Activated CD8-positive, alpha-beta memory T cell treated with anti-CD3 and anti-CD28 coated beads for 4 hours (primary cell): Measurements from ENCODE around the gene CDK16.

Experiments
- DNase-seq, 2 donors: peaks; one replicate each; pipeline ENCODE4 v3.0.0-alpha.2; 2020; ENCODE audit warnings: low read depth in 2 of 2

CDK16 gene

DNA sequence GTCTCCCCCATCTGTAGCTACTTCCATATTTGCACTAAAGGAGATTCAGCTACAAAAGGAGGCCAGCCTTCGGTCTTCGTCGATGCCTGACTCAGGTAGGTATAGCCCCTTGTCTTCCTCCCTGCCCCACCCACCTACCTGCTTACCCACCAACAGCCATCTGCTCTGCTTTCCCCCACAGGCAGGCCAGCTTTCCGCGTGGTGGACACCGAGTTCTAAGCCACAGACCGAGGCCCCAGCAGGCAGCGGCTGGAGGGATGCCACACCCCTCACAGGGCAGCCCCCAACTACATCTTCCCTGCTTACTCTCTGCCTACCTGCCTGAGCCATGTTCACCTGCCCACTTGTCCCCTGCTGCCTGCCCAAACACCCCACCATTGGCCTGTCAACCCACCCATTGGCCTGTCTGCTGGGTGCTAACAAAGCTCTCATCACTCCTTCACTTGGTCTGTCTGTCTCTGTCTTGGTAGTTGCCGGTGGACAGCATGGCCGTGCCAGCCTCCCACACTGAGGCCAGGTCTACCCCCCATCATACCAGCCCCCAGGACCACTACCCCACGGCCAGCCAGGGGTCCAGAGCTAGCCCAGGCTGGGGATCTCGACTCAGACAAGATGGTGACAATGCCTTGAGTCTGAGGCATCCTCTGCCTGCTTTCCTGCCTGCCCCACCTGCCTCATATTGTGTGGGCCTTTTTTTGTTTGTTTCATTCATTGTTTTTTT lies 10.2 kb downstream of the CDK16 start:
- DNase-seq: no peak

DNA sequence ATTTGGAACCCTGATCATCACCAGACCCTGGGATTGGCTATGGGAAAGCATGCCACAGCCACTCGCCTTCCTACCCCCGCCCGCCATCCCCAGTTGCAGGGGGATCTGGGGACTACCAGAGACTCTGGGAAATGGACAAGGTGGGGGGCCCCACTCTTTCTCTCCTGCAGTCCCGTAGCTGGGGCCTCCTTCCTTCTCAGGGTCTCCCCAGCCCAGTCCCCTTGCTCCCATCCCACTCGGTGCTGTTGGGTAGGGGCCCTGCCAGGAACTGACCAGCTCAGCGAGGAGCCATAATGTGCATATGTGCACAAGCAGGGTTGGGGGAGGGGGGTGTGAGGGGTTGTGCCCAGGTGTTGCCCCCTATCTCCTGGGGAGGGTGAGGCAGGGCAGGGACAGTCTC lies 10.9 kb downstream of the CDK16 start:
- no peak for DNase-seq

GRCh38 chrX:47230136-47230868 lies 11.8 kb downstream of the CDK16 start:
- no peak for DNase-seq

- DNase-seq: no peak
These were observed 12.7 kb downstream of the CDK16 start for GRCh38 chrX:47231167-47231566.

DNA sequence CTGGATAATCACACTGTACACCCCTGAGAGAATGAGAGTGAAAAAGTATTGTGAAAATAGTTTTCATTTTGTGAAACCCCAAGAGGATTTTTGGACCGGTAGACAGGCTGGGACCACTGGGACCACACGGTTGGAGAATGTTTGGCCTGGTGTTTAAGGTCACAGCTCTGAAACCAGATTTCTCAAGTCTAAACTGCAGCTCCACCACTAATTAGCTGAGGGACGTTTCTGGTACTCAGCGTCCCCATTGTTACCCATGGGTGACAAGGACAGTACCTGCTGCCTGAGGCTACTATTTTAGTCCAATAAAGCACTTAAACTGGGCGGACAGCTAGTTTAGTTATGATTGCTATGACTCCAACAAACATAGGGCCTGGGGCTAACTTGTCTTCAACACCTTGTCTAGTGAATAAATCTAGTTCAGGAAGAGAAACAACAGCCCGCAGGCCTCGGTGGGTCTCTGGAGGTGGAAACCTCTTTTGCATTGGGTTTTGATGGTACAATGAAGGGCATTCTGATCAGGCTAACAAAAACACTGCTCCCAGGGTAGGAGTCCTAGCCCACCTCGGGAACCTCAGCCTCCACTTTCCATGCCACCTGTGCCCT lies 13.8 kb downstream of the CDK16 start:
- DNase-seq: no peak

DNA sequence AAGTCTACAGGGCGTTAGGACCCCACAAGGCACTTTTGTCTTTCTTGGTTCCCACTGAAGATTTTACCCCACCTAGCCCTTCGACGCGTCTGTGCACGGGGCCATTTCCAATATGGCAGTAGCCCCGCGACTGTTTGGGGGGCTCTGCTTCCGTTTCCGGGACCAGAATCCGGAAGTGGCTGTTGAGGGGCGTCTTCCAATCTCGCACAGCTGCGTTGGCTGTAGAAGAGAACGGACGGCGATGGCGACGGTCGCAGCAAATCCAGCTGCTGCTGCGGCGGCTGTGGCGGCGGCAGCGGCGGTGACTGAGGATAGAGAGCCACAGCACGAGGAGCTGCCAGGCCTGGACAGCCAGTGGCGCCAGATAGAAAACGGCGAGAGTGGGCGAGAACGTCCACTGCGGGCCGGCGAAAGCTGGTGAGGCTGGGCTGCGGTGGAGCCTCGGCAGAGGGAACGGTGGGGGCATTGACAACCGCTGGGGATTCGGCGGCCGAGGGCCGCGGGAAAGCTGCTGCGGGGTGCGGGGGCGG lies 14.4 kb downstream of the CDK16 start, which contains the start of gene USP11:
Gene USP11, plus strand, starts transcription at position 207 of the 530 bp plus-strand sequence. Its CDS starts 35 bp downstream, at position 242.
- peak; percentile 30 to 31 for DNase-seq

DNA sequence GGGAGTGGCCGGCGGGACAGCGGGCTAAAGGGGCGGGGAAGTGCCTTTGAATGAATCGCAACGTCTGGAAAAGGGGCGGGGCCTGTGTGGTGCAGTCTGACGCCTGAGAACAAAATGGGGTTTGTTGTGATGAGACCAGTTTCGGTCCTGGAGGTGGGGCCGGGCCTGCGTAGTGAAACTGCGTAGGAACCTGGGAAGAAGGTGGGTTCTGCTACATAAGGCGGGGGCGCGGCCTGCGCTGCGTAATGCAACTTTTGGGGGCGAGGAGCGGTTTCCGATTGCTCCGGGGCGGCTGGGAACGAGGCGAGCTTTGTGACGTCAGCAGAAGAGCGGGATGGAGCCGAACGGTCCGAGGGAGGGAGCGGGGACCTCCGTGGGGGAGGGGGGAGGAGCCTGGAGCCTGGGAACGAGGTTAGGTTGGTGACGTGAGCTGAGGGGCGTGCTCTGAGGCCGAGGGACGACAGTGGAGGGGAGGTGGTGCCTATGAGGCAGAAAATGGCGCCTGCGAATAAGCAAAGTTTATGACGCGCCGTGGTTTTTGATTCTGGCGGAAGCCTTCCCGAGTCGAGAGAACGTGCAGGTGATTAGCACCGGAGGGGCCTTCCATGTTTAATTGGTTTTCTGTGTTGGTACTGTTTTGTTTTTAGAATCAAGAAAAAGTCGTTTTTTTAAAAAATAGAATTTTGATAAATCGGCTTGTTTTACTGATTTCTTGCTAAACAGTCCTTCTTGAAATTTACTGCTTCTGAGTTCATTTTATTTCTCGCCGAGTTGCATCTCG lies 15.0 kb downstream of the CDK16 start:
- peak; percentile 91 for DNase-seq

DNA sequence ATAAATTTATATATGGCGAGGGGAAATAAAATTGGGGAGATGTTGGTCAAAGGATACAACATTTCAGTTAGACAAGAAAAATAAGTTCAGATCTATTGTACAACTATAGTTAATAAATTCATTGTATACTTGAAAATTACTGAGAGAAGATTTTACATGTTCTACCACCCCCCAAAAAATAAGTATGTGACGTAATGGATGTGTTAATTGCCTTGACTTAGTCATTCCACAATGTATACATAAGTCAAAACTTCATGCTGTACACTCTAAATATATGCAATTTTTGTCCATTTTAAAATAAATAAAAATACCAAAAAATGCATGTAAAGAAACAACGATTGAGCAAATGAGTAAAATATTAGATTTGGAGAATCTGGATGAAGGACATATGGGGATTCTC lies 16.1 kb downstream of the CDK16 start:
- DNase-seq: no peak

- no peak for DNase-seq
These were observed 17.2 kb downstream of the CDK16 start for GRCh38 chrX:47235691-47236103.

- no peak for DNase-seq
These were observed 20.7 kb downstream of the CDK16 start for GRCh38 chrX:47239199-47239598.

DNA sequence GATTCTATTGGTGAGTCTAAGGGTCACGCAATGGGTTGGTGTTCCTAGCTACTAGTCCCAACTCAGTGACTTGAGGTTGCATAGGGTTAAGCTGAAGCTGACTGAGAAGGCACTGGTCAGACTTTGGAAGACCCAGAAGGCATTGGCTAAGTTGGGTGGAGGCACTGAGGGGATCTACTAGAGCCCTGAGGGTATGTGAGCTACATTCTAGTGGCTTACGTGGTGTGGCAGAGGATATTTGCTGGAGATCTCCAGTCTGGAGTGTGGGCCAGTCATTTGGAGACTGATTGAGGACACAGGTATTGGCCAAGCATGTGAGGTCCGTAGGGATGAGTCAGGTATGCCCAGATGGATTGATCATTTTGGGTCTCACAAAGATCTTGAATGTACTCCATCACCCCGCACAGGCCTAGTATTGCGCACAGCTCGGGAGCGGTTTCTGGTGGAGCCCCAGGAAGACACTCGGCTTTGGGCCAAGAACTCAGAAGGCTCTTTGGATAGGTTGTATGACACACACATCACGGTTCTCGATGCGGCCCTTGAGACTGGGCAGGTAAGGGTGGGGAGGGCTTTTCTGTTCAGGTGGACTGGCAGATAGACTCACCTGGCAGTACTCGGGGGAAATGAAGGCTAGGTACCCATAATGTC lies 21.5 kb downstream of the CDK16 start:
- DNase-seq: no peak

- no peak for DNase-seq
These were observed 22.1 kb downstream of the CDK16 start for GRCh38 chrX:47240619-47241018.

- no peak for DNase-seq
These were observed 22.9 kb downstream of the CDK16 start for GRCh38 chrX:47241201-47242011.

- DNase-seq: no peak
These were observed 23.8 kb downstream of the CDK16 start for GRCh38 chrX:47242321-47242720.

GRCh38 chrX:47243351-47243750 lies 24.9 kb downstream of the CDK16 start:
- DNase-seq: no peak

DNA sequence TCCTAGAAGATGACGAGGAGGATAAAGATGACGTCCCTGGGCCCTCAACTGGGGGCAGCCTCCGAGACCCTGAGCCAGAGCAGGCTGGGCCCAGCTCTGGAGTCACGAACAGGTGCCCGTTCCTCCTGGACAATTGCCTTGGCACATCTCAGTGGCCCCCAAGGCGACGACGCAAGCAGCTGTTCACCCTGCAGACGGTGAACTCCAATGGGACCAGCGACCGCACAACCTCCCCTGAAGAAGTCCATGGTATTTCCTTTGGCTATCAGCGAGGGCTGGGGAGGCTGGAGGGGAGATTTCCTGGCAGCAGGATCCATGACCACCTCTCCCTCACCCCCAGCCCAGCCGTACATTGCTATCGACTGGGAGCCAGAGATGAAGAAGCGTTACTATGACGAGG lies 26.2 kb downstream of the CDK16 start:
- no peak for DNase-seq

DNA sequence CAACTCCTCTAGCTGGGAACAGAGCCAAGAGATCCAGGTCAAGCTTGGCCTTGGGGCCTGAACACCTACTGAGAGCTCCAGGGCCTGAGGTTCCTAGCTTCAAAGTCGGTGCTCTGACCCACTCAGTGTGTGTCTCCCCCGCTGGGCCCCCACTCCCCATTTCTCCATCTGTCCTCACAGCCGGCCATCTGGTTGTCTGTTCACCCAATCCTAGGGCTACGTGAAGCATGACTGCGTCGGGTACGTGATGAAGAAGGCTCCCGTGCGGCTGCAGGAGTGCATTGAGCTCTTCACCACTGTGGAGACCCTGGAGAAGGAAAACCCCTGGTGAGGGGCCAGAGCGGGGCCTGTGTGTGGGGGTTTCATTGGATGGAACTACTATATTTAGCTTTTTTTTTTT lies 26.7 kb downstream of the CDK16 start:
- DNase-seq: no peak

- no peak for DNase-seq
These were observed 28.9 kb downstream of the CDK16 start for GRCh38 chrX:47247206-47247998.

- no peak for DNase-seq
These were observed 29.5 kb downstream of the CDK16 start for GRCh38 chrX:47247999-47248320.

GRCh38 chrX:47248576-47248975 lies 30.1 kb downstream of the CDK16 start:
- DNase-seq: no peak
